Common myeloid progenitor, CD34-positive (primary cell): ENCODE measurements around the gene SLC13A1.

Experiments used
- CTCF ChIA-PET: fragments of 350-600 bp; sonication (Branson Sonifier 250); formaldehyde crosslinking; loops from one replicate; lab custom pipeline; 2021; ENCODE audit warnings: antibody characterized with exemption; lab: Charles Lee
- POLR2A ChIA-PET: fragments of 350-600 bp; sonication (Branson Sonifier 250); formaldehyde crosslinking; loops from one replicate; lab custom pipeline; 2021; ENCODE audit warnings: antibody characterized with exemption; lab: Charles Lee
- DNase-seq, 3 donors: peaks; one replicate each; pipeline versions ENCODE4 v3.0.0 to v3.0.0-alpha.2; 2013
- H3K27ac ChIP-seq, 2 experiments: 1 replicate in 1 of 2; 2 replicates in 1 of 2; pipeline ENCODE4 v1.7.0; 2013; ENCODE audit warnings: inconsistent platforms in 2 of 2, low read length in 2 of 2, mild to moderate bottlenecking in 2 of 2, low read depth in 1 of 2, moderate library complexity in 1 of 2; ENCODE audit not compliant: severe bottlenecking in 2 of 2, insufficient read depth in 1 of 2, poor library complexity in 1 of 2
- H3K27me3 ChIP-seq, 5 experiments: replicated peaks in 2 of 5; 1 replicate in 3 of 5; 2 replicates in 2 of 5; pipeline versions ENCODE4 v1.6.1 to v1.7.0; 2013; ENCODE audit warnings: low read length in 4 of 5, mild to moderate bottlenecking in 2 of 5, moderate library complexity in 2 of 5, inconsistent platforms in 1 of 5; ENCODE audit not compliant: insufficient read depth in 5 of 5, control insufficient read depth in 4 of 5
- H3K36me3 ChIP-seq, 4 experiments: 1 replicate in 2 of 4; 2 replicates in 2 of 4; pipeline versions ENCODE4 v1.6.1 to v1.7.0; 2013; ENCODE audit warnings: low read length in 3 of 4, control low read depth in 1 of 4, mild to moderate bottlenecking in 1 of 4; ENCODE audit not compliant: control insufficient read depth in 4 of 4, insufficient read depth in 4 of 4
- H3K4me1 ChIP-seq, 4 experiments: 1 replicate in 3 of 4; 2 replicates in 1 of 4; pipeline versions ENCODE4 v1.6.1 to v1.7.1; 2013; ENCODE audit warnings: low read length in 3 of 4, mild to moderate bottlenecking in 3 of 4, control low read depth in 1 of 4, inconsistent platforms in 1 of 4, moderate library complexity in 1 of 4; ENCODE audit not compliant: control insufficient read depth in 4 of 4, insufficient read depth in 4 of 4; ENCODE audit errors: control extremely low read depth in 1 of 4
- H3K4me3 ChIP-seq, 7 experiments: 1 replicate in 4 of 7; 2 replicates in 3 of 7; pipeline versions ENCODE4 v1.5.1 to v1.7.0; 2013; ENCODE audit warnings: mild to moderate bottlenecking in 7 of 7, low read length in 6 of 7, moderate library complexity in 6 of 7, inconsistent platforms in 2 of 7, low read depth in 2 of 7, control low read depth in 1 of 7; ENCODE audit not compliant: insufficient read depth in 4 of 7, control insufficient read depth in 1 of 7; ENCODE audit errors: extremely low read depth in 1 of 7
- H3K9me3 ChIP-seq, 5 experiments: 1 replicate in 4 of 5; 2 replicates in 1 of 5; pipeline versions ENCODE4 v1.6.1 to v1.7.1; 2013; ENCODE audit warnings: low read length in 4 of 5, mild to moderate bottlenecking in 2 of 5, inconsistent platforms in 1 of 5, low read depth in 1 of 5, moderate library complexity in 1 of 5; ENCODE audit not compliant: control insufficient read depth in 4 of 5, insufficient read depth in 2 of 5; ENCODE audit errors: control extremely low read depth in 1 of 5
- WGBS: methylation state at CpG from one replicate; pipeline ENCODE4 v1.1.5; 2013; ENCODE audit not compliant: insufficient coverage; 5-methylcytosine and 5-hydroxymethylcytosine counted together

Gene SLC13A1

GRCh38 chr7:123131140-123131539 is 68.6 kb downstream of the SLC13A1 start:
- Histone ChIP-seq H3K4me3 (no peak overlapping the region), H3K4me1 (no peaks in the 10 kb centered on the region), H3K9me3 (no peaks in the 10 kb centered on the region), H3K27me3 (no peaks in the 10 kb centered on the region), H3K27ac (no peak overlapping the region), H3K36me3 (no peaks in the 10 kb centered on the region)
- no peak for DNase-seq
- ChIA-PET POLR2A (no interaction called here), CTCF (no interaction called here)
- WGBS = no CpG with 5 or more reads among the region's 1 CpG

GRCh38 chr7:123126691-123127090 is 73.1 kb downstream of the SLC13A1 start:
- no peaks in the 10 kb centered on the region for H3K4me1 ChIP-seq
- ChIA-PET POLR2A (no interaction called here), CTCF (no interaction called here)
- H3K9me3 ChIP-seq = no peaks in the 10 kb centered on the region
- no peaks in the 10 kb centered on the region for H3K36me3 ChIP-seq
- no peak overlapping the region for H3K4me3 ChIP-seq
- no CpG with 5 or more reads among the region's 2 CpGs for WGBS
- no peaks in the 10 kb centered on the region for H3K27me3 ChIP-seq
- H3K27ac ChIP-seq = no peak overlapping the region
- no peak for DNase-seq

- H3K27me3 ChIP-seq = no peaks in the 10 kb centered on the region
- no peak overlapping the region for H3K4me3 ChIP-seq
- DNase-seq = no peak
- ChIA-PET CTCF (no interaction called here), POLR2A (no interaction called here)
- no peak overlapping the region for H3K27ac ChIP-seq
- no peaks in the 10 kb centered on the region for H3K36me3 ChIP-seq
- no peaks in the 10 kb centered on the region for H3K4me1 ChIP-seq
- no peaks in the 10 kb centered on the region for H3K9me3 ChIP-seq
Measured at GRCh38 chr7:123126171-123126570, 73.6 kb downstream of the SLC13A1 start.

GRCh38 chr7:123125231-123125630 is 74.5 kb downstream of the SLC13A1 start:
- Histone ChIP-seq H3K4me1 (no peaks in the 10 kb centered on the region), H3K9me3 (no peaks in the 10 kb centered on the region), H3K4me3 (no peak overlapping the region), H3K27me3 (no peaks in the 10 kb centered on the region), H3K36me3 (no peaks in the 10 kb centered on the region), H3K27ac (no peak overlapping the region)
- CTCF ChIA-PET = no interaction called here
- POLR2A ChIA-PET = no interaction called here
- 67% methylated on average over 1 of the region's 3 CpGs for WGBS
- DNase-seq = no peak

GRCh38 chr7:123122916-123123315 is 76.9 kb downstream of the SLC13A1 start:
- Histone ChIP-seq H3K9me3 (no peaks in the 10 kb centered on the region), H3K27ac (no peak overlapping the region), H3K27me3 (peaks cover 0 to 2% (median 0%) of the 10 kb centered on the region in 5 experiments), H3K36me3 (no peaks in the 10 kb centered on the region), H3K4me3 (no peak overlapping the region), H3K4me1 (no peaks in the 10 kb centered on the region)
- POLR2A ChIA-PET = no interaction called here
- CTCF ChIA-PET = no interaction called here
- no peak for DNase-seq

GRCh38 chr7:123120286-123120685 is 79.5 kb downstream of the SLC13A1 start:
- no peak overlapping the region for H3K27ac ChIP-seq
- no peaks in the 10 kb centered on the region for H3K9me3 ChIP-seq
- no peak overlapping the region for H3K4me3 ChIP-seq
- no peaks in the 10 kb centered on the region for H3K4me1 ChIP-seq
- ChIA-PET POLR2A (no interaction called here), CTCF (no interaction called here)
- H3K36me3 ChIP-seq = no peaks in the 10 kb centered on the region
- H3K27me3 ChIP-seq = peaks cover 0 to 2% (median 0%) of the 10 kb centered on the region in 5 experiments
- DNase-seq = no peak

- Histone ChIP-seq H3K9me3 (no peaks in the 10 kb centered on the region), H3K36me3 (no peaks in the 10 kb centered on the region), H3K4me3 (no peak overlapping the region), H3K4me1 (no peaks in the 10 kb centered on the region), H3K27ac (no peak overlapping the region), H3K27me3 (peaks cover 0 to 2% (median 0%) of the 10 kb centered on the region in 5 experiments)
- WGBS = 100% methylated on average over 1 of the region's 3 CpGs
- no peak for DNase-seq
- POLR2A ChIA-PET = no interaction called here
- CTCF ChIA-PET = no interaction called here
Measured at GRCh38 chr7:123115331-123115730, 84.4 kb downstream of the SLC13A1 start.
